Nephron (organoid): ENCODE data around the gene ADGRG1.

Source experiments
- H3K27ac Mint-ChIP-seq, 3 experiments: 2 replicates each; pipeline ENCODE4 v1.8.0; 2020; ENCODE audit warnings: mixed read lengths in 3 of 3, mild to moderate bottlenecking in 2 of 3, moderate library complexity in 1 of 3
- H3K27me3 Mint-ChIP-seq: 2 replicates; pipeline ENCODE4 v1.8.0; 2021; ENCODE audit warnings: low read depth, mild to moderate bottlenecking, moderate library complexity, mixed read lengths
- H3K36me3 Mint-ChIP-seq: 2 replicates; pipeline ENCODE4 v1.8.0; 2020; ENCODE audit warnings: low read depth, mixed read lengths
- H3K4me1 Mint-ChIP-seq: 2 replicates; pipeline ENCODE4 v1.8.0; 2020; ENCODE audit warnings: mixed read lengths
- H3K4me3 Mint-ChIP-seq, 3 experiments: 2 replicates each; pipeline ENCODE4 v1.8.0; 2020; ENCODE audit warnings: mild to moderate bottlenecking in 3 of 3, mixed read lengths in 3 of 3, moderate library complexity in 2 of 3
- H3K9me3 Mint-ChIP-seq: 2 replicates; pipeline ENCODE4 v1.8.0; 2020; ENCODE audit warnings: mixed read lengths
- TF ChIP-seq, protein P1 (sequence below), 3 experiments: fragments of 200-600 bp; sonication (generic); IDR thresholded peaks; one replicate each; pipeline ENCODE4 v1.5.0; 2021; ENCODE audit warnings: antibody characterized with exemption in 3 of 3; ENCODE audit not compliant: unreplicated experiment in 3 of 3

Gene ADGRG1

DNA sequence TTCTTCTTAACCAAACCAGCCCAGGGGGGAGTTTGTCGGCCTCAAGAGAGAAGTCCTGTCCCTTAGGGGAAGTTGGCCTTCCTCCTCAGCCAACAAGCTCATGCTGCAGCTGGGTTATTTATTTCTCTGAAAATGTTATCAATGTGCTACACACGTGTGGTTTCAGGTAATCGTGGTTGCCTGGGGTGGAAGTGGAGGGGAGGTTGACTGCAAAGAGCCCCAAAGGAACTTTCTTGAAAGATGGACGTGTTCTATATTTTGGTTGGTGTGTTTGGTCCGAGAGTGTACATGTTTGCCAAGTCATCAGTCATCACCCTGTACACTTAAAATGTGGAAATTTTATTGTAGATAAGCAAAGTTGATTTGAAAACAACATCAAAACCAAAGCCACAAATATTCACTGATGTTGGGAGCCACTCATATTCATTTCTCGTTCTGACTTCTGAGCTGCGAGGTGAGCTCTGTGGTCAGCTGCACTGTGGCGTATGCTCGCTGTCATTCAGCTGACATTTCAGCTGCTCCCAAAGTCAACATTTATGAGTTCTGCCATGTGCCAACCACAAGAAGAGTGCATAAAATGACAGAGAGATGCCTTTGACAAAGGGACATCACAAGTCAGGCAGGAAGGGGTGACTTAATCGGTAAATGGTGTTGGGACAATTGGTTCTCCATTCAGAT, 26.5 kb upstream of the ADGRG1 start:
- no peaks in the 10 kb centered on the region for H3K36me3 Mint-ChIP-seq
- peaks cover 14% of the 10 kb centered on the region for H3K27me3 Mint-ChIP-seq
- peaks cover 6% of the 10 kb centered on the region for H3K9me3 Mint-ChIP-seq
- peaks cover 16% of the 10 kb centered on the region for H3K4me1 Mint-ChIP-seq
- no peak overlapping the region for H3K27ac Mint-ChIP-seq
- TF ChIP-seq, protein P1, sequence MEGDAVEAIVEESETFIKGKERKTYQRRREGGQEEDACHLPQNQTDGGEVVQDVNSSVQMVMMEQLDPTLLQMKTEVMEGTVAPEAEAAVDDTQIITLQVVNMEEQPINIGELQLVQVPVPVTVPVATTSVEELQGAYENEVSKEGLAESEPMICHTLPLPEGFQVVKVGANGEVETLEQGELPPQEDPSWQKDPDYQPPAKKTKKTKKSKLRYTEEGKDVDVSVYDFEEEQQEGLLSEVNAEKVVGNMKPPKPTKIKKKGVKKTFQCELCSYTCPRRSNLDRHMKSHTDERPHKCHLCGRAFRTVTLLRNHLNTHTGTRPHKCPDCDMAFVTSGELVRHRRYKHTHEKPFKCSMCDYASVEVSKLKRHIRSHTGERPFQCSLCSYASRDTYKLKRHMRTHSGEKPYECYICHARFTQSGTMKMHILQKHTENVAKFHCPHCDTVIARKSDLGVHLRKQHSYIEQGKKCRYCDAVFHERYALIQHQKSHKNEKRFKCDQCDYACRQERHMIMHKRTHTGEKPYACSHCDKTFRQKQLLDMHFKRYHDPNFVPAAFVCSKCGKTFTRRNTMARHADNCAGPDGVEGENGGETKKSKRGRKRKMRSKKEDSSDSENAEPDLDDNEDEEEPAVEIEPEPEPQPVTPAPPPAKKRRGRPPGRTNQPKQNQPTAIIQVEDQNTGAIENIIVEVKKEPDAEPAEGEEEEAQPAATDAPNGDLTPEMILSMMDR (IDR thresholded peaks at IDR 0.05; ENCODE audit: unreplicated experiment in 3 of 3), result no peak
- H3K4me3 Mint-ChIP-seq, result no peak overlapping the region

DNA sequence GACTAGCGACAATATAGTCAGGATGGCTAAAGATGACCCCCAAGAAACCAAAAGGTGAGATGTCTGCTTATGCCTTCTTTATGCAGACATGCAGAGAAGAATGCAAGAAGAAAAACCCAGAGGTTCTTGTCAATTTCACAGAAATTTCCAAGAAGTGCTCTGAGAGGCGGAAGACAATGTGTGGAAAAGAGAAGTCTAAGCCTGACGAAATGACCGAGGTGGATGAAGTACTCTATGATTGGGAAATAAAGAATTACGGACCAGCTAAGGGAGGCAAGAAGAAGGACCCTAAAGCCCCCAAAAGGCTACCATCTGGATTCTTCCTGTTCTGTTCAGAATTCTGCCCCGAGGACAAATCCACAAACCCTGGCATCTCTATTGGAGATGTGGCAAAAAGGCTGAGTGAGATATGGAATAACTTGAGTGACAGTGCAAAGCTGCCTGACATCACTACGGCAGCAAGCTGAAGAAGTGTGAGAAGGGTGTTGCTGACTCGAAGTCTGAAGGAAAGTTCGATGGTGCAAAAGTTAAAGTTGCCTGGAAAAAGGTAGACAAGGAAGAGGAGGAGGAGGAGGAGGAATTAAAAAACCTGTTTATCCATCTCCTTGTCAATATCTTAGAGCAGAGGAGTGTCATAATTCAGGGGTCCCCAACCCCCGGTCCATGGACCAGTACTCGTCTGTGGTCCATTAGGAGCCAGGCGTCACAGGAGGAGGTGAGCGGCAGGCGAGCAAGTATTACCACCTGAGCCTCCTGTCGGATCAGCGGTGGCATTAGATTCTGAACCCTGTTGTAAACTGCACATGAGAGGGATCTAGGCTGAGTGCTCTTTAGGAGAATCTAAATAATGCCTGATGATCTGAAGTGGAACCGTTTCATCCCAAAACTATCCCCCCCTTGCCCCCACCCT, 25.1 kb upstream of the ADGRG1 start:
- Mint-ChIP-seq H3K36me3 (no peaks in the 10 kb centered on the region), H3K27me3 (peaks cover 15% of the 10 kb centered on the region), H3K9me3 (peaks cover 6% of the 10 kb centered on the region)

DNA sequence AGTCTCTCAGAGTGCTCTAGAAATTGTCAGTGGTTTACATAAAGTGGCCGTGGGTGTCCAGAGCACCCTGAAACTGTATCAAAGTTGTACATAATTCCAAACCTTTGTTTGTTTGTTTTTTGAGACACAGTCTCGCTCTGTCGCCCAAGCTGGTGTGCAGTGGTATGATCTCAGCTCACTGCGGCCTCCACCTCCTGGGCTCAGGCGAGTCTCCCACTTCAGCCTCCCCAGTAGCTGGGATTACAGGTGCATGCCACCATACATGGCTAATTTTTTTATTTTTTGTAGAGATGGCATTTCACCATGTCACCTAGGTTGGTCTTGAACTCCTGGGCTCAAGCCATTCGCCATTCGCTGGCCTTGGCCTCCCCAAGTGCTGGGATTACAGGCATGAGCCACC, 24.3 kb upstream of the ADGRG1 start:
- peaks cover 20% of the 10 kb centered on the region for H3K4me1 Mint-ChIP-seq
- no peak overlapping the region for H3K4me3 Mint-ChIP-seq
- no peak overlapping the region for H3K27ac Mint-ChIP-seq
- TF ChIP-seq, protein P1 (IDR thresholded peaks at IDR 0.05; ENCODE audit: unreplicated experiment in 3 of 3), result no peak
- no peaks in the 10 kb centered on the region for H3K36me3 Mint-ChIP-seq
- H3K27me3 Mint-ChIP-seq, result peaks cover 15% of the 10 kb centered on the region
- H3K9me3 Mint-ChIP-seq, result peaks cover 3% of the 10 kb centered on the region

More for the DNA sequence above, 25.1 kb upstream of the ADGRG1 start:
- H3K4me3 Mint-ChIP-seq, result no peak overlapping the region
- H3K27ac Mint-ChIP-seq, result no peak overlapping the region
- peaks cover 19% of the 10 kb centered on the region for H3K4me1 Mint-ChIP-seq
- TF ChIP-seq, protein P1 (IDR thresholded peaks at IDR 0.05; ENCODE audit: unreplicated experiment in 3 of 3), result no peak

DNA sequence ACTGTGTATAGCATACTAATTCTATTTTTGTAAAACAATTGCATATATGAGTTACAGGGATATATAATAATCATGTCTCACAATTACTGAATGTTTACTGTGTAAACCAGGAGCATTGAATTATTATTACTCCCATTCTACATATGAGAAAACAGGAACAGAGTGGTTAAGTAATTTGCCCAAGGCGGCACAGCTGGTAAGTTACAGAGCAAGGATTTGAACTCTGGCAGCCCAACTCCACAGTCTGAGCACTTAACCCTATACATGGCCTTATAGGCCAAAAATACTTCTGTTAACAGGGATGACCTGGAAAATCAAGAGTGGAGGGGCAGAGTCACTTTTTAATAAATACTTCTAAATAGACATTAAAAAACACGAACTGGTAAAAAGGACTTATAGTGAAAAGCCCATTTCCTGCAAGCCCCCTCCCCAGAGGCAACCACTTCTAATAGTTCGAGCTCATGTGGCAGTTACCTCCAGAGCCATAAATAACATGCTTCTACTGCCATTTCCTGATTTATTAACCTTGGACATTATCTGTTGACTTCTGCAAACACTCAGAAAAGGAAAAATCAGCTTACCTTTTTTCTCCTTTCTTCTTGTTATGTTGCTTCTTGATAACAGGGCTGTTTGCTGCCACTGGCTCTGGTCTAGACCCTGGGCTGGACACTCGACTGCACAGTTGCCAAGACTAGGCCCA, 22.1 kb upstream of the ADGRG1 start:
- peak overlapping the region in 2 of 3 experiments; percentile 71 to 89 for H3K27ac Mint-ChIP-seq
- no peaks in the 10 kb centered on the region for H3K36me3 Mint-ChIP-seq
- TF ChIP-seq, protein P1 (IDR thresholded peaks at IDR 0.05; ENCODE audit: unreplicated experiment in 3 of 3), result no peak
- no peak overlapping the region for H3K4me3 Mint-ChIP-seq
- no peaks in the 10 kb centered on the region for H3K9me3 Mint-ChIP-seq
- peaks cover 38% of the 10 kb centered on the region for H3K4me1 Mint-ChIP-seq
- peaks cover 20% of the 10 kb centered on the region for H3K27me3 Mint-ChIP-seq

DNA sequence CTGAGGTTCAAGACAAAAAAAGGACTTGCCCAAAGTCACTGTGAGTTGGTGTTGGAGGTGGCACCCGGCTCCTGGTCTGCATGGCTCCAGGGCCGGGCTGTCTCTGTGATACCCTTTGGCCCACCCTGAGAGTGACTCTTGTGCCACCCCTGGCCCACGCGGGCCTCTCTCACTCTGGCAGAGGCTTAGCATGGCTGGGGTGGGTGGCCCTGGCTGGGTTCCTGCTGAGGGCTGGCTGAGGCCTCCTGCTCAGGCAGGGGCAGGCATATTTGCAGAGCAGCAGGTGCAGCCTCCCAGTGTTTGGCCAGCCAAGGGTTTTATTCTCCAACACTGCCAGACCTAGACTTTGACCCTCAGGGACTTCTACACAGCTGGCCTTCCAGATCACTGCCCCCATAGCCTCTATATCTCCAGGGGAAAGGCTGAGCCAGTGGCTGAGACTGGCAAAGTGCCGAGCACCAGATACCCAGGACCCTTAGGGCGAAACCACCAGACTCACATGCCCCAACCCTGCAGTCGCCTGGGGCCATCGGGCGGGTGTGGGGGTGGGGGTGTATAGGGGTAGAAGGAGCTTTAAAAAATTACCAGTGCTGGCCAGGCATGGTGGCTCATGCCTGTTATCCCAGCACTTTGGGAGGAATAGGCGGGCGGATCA, 21.5 kb upstream of the ADGRG1 start:
- Mint-ChIP-seq H3K9me3 (no peaks in the 10 kb centered on the region), H3K4me3 (no peak overlapping the region), H3K36me3 (no peaks in the 10 kb centered on the region), H3K4me1 (peaks cover 39% of the 10 kb centered on the region), H3K27me3 (peaks cover 20% of the 10 kb centered on the region), H3K27ac (peak overlapping the region in 2 of 3 experiments; percentile 71 to 89)
- TF ChIP-seq, protein P1 (IDR thresholded peaks at IDR 0.05; ENCODE audit: unreplicated experiment in 3 of 3), result no peak
